SU-DHL-6 (cell line): Measurements from ENCODE around the gene ATG12.

ENCODE experiments used
- EZH2phosphoT487 ChIP-seq: fragments of 200-600 bp; sonication (generic), shearing (Covaris generic); conservative IDR thresholded peaks from 2 replicates; pipeline ENCODE4 v1.6.1; 2018; ENCODE audit warnings: mild to moderate bottlenecking, antibody characterized with exemption, low read length, moderate library complexity, mixed read lengths
- TF ChIP-seq, protein P1 (sequence below): fragments of 200-600 bp; sonication (generic); IDR thresholded peaks from one replicate; pipeline ENCODE4 v1.5.1; 2017; ENCODE audit warnings: antibody characterized with exemption, mild to moderate bottlenecking, low read length, moderate library complexity; ENCODE audit not compliant: insufficient read depth, poor library complexity, severe bottlenecking

DNA sequence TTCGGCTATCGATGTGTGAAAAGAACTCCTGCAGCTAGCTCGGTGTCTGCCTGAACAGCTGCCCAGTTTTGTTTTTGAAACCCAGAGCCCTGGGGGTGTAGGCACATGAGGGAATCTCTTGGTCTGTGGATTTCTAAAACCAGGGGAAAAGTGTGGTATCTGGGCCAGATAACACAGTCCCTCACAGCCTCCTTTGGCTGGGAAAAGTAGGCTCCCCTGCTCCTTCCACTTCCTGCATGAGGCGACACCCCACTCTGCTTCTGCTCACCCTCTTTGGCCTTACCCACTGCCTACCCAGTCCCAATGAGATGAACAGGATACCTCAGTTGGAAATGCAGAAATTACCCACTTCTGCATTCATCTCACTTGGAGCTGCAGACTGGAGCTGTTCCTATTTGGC, 15.4 kb downstream of the ATG12 start:
- TF ChIP-seq, protein P1, sequence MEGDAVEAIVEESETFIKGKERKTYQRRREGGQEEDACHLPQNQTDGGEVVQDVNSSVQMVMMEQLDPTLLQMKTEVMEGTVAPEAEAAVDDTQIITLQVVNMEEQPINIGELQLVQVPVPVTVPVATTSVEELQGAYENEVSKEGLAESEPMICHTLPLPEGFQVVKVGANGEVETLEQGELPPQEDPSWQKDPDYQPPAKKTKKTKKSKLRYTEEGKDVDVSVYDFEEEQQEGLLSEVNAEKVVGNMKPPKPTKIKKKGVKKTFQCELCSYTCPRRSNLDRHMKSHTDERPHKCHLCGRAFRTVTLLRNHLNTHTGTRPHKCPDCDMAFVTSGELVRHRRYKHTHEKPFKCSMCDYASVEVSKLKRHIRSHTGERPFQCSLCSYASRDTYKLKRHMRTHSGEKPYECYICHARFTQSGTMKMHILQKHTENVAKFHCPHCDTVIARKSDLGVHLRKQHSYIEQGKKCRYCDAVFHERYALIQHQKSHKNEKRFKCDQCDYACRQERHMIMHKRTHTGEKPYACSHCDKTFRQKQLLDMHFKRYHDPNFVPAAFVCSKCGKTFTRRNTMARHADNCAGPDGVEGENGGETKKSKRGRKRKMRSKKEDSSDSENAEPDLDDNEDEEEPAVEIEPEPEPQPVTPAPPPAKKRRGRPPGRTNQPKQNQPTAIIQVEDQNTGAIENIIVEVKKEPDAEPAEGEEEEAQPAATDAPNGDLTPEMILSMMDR: no peak
- TF ChIP-seq EZH2phosphoT487: no peak
